BLaER1 treated with 17β-estradiol and CSF1 and Interleukin-3, amounts not matched to agents 10 nM and 100 nM (cell line): Measurements from ENCODE around the gene LRRC73.

Source experiments
- H3K27ac ChIP-seq, 11 experiments: shearing (Covaris generic); formaldehyde crosslinking; 2 replicates each; pipeline ENCODE4 v1.8.1; 2022
- H3K27me3 ChIP-seq, 11 experiments: shearing (Covaris generic); formaldehyde crosslinking; 2 replicates each; pipeline ENCODE4 v1.8.1; 2022
- H3K36me3 ChIP-seq, 11 experiments: shearing (Covaris generic); formaldehyde crosslinking; 2 replicates each; pipeline ENCODE4 v1.8.1; 2022
- H3K4me1 ChIP-seq, 10 experiments: shearing (Covaris generic); formaldehyde crosslinking; 2 replicates each; pipeline ENCODE4 v1.8.1; 2022
- H3K4me2 ChIP-seq, 11 experiments: shearing (Covaris generic); formaldehyde crosslinking; 2 replicates each; pipeline ENCODE4 v1.8.1; 2022
- H3K4me3 ChIP-seq, 10 experiments: shearing (Covaris generic); formaldehyde crosslinking; 2 replicates each; pipeline ENCODE4 v1.8.1; 2022
- H3K9ac ChIP-seq, 11 experiments: shearing (Covaris generic); formaldehyde crosslinking; 2 replicates each; pipeline ENCODE4 v1.8.1; 2022
- H3K9me3 ChIP-seq, 11 experiments: shearing (Covaris generic); formaldehyde crosslinking; replicated peaks in 1 of 11; 2 replicates each; pipeline ENCODE4 v1.8.1; 2022
- H4K20me1 ChIP-seq, 11 experiments: shearing (Covaris generic); formaldehyde crosslinking; 2 replicates each; pipeline ENCODE4 v1.8.1; 2022
- Cebpa-rat ChIP-seq, 11 experiments: shearing (Covaris generic); IDR thresholded peaks; 2 replicates each; pipeline ENCODE4 v1.8.1; 2022

Gene LRRC73

DNA sequence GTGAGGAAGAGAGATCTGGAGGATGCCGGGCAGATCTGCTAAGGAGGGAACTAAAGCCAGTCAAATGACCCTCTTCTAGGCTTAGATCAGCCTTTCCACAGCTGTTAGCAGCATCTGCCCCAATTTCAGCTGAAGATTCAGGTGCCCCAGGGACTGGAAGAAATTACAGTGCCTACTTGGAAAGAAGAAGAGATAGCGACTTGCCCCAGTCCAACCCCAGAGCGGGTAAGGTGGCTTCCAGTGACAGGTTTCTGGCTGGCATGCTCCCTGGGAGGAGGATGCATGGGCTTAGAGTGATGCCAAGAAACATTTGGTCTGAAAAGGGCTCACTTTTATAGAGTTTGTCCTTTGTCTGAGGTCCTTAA lies 32.2 kb downstream of the LRRC73 start:
- Histone ChIP-seq H4K20me1 (peaks cover 0 to 30% (median 12%) of the 10 kb centered on the region in 11 experiments; a peak in 15 of 22 replicates), H3K27ac (peak overlapping the region; percentile 68 to 87 (median 80))
- no peak for TF ChIP-seq Cebpa-rat (IDR thresholded peaks at IDR 0.05)

GRCh38 chr6:43477235-43478007 lies 32.7 kb downstream of the LRRC73 start, which contains the start of gene TJAP1:
TJAP1 (plus strand) TSS chr6:43477570; CDS start chr6:43499002, 21,432 bp downstream.
- peak within 1 kb of the TSS; percentile 80 to 93 (median 86) for H3K9ac ChIP-seq
- peak within 1 kb of the TSS; percentile 68 to 87 (median 80) for H3K27ac ChIP-seq
- peaks cover 0 to 24% (median 9%) of the 10 kb centered on the region in 11 experiments; a peak in 13 of 22 replicates for H4K20me1 ChIP-seq
- peaks cover 0 to 18% (median 5%) of the 10 kb centered on the region in 11 experiments; a peak in 6 of 22 replicates for H3K36me3 ChIP-seq
- H3K27me3 ChIP-seq = no peaks in the 10 kb centered on the region
- peak within 1 kb of the TSS; percentile 88 to 98 (median 95) for H3K4me2 ChIP-seq
- H3K4me1 ChIP-seq = peaks cover 28 to 50% (median 37%) of the 10 kb centered on the region in 10 experiments
- H3K9me3 ChIP-seq = no peaks in the 10 kb centered on the region
- H3K4me3 ChIP-seq = peak within 1 kb of the TSS; percentile 61 to 80 (median 71)
- TF ChIP-seq Cebpa-rat (IDR thresholded peaks at IDR 0.05) = no peak

More for the DNA sequence above, 32.2 kb downstream of the LRRC73 start:
- peak overlapping the region; percentile 80 to 93 (median 86) for H3K9ac ChIP-seq
- H3K9me3 ChIP-seq = no peaks in the 10 kb centered on the region
- H3K4me1 ChIP-seq = peaks cover 28 to 50% (median 37%) of the 10 kb centered on the region in 10 experiments
- peak overlapping the region; percentile 61 to 80 (median 71) for H3K4me3 ChIP-seq
- H3K4me2 ChIP-seq = peak overlapping the region; percentile 88 to 98 (median 95)
- H3K27me3 ChIP-seq = no peaks in the 10 kb centered on the region
- H3K36me3 ChIP-seq = peaks cover 0 to 21% (median 7%) of the 10 kb centered on the region in 11 experiments; a peak in 10 of 22 replicates

DNA sequence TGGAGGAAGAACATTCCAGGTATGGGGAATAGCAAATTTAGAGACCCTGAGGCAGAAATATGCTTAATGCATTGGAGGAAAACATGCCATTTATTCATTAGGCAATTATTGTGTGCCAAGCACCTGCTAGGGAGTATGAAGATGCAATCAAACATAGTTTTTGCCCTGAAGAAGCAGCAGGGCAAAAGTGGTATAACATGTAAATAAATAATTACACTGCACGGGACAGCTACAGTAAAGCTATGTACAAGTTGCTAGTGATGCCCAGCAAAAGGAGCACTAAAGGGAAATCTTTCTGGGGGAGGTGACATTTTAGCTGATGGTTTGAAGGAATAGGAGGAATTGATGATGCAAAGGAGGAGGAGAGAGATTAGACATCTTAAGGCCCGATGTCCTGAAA lies 33.4 kb downstream of the LRRC73 start:
- H3K4me3 ChIP-seq = peak overlapping the region; percentile 61 to 80 (median 71)
- no peaks in the 10 kb centered on the region for H3K27me3 ChIP-seq
- H3K9ac ChIP-seq = peak overlapping the region; percentile 80 to 93 (median 86); a peak in 20 of 22 replicates
- H3K4me2 ChIP-seq = peak overlapping the region; percentile 77 to 98 (median 95)
- H3K27ac ChIP-seq = peak overlapping the region in 6 of 11 experiments; percentile 37 to 87 (median 80); a peak in 7 of 22 replicates
- H4K20me1 ChIP-seq = peaks cover 0 to 19% (median 4%) of the 10 kb centered on the region in 11 experiments; a peak in 11 of 22 replicates
- TF ChIP-seq Cebpa-rat (IDR thresholded peaks at IDR 0.05) = no peak
- peaks cover 28 to 47% (median 37%) of the 10 kb centered on the region in 10 experiments for H3K4me1 ChIP-seq
- H3K9me3 ChIP-seq = no peaks in the 10 kb centered on the region
- peaks cover 0 to 15% (median 4%) of the 10 kb centered on the region in 11 experiments; a peak in 3 of 22 replicates for H3K36me3 ChIP-seq

- no peaks in the 10 kb centered on the region for H3K9me3 ChIP-seq
- peaks cover 0 to 15% (median 3%) of the 10 kb centered on the region in 11 experiments; a peak in 3 of 22 replicates for H3K36me3 ChIP-seq
- H3K4me1 ChIP-seq = peaks cover 27 to 38% (median 34%) of the 10 kb centered on the region in 10 experiments
- no peak overlapping the region for H3K27ac ChIP-seq
- TF ChIP-seq Cebpa-rat (IDR thresholded peaks at IDR 0.05) = no peak
- no peak overlapping the region for H3K4me3 ChIP-seq
- H3K9ac ChIP-seq = no peak overlapping the region
- no peaks in the 10 kb centered on the region for H3K27me3 ChIP-seq
- H3K4me2 ChIP-seq = no peak overlapping the region
- H4K20me1 ChIP-seq = peaks cover 0 to 7% (median 0%) of the 10 kb centered on the region in 11 experiments; a peak in 6 of 22 replicates
Measured at GRCh38 chr6:43475516-43475915, 34.6 kb downstream of the LRRC73 start.

DNA sequence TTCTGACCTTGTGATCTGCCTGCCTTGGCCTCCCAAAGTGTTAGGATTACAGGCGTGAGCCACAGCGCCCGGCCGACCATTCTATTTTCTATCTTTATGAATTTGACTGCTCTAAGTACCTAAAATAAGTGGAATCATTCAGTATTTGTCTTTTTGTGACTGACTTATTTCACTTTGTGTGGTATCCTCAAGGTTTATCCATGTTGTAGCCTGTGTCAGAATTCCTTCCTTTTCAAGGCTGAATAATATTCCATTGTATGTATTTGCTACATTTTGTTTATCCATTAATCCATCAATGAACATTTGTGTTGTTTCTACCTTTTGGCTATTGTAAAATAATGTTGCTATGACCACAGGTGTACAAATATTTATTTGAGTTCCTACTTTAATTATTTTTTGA lies 37.6 kb downstream of the LRRC73 start:
- Histone ChIP-seq H3K27ac (no peak overlapping the region), H3K4me2 (no peak overlapping the region), H3K36me3 (no peaks in the 10 kb centered on the region), H3K4me3 (no peak overlapping the region), H3K4me1 (peaks cover 0 to 10% (median 7%) of the 10 kb centered on the region in 10 experiments; a peak in 14 of 20 replicates), H3K9me3 (no peaks in the 10 kb centered on the region), H3K9ac (no peak overlapping the region), H3K27me3 (no peaks in the 10 kb centered on the region), H4K20me1 (no peaks in the 10 kb centered on the region)
- TF ChIP-seq Cebpa-rat (IDR thresholded peaks at IDR 0.05) = no peak

- TF ChIP-seq Cebpa-rat (IDR thresholded peaks at IDR 0.05) = no peak
- no peak overlapping the region for H3K4me2 ChIP-seq
- no peaks in the 10 kb centered on the region for H3K27me3 ChIP-seq
- no peaks in the 10 kb centered on the region for H3K36me3 ChIP-seq
- H3K27ac ChIP-seq = no peak overlapping the region
- H3K4me1 ChIP-seq = peaks cover 0 to 2% (median 0%) of the 10 kb centered on the region in 10 experiments; a peak in 3 of 20 replicates
- H3K9ac ChIP-seq = no peak overlapping the region
- no peaks in the 10 kb centered on the region for H3K9me3 ChIP-seq
- H3K4me3 ChIP-seq = no peak overlapping the region
- no peaks in the 10 kb centered on the region for H4K20me1 ChIP-seq
Measured at GRCh38 chr6:43471399-43471798, 38.7 kb downstream of the LRRC73 start.

DNA sequence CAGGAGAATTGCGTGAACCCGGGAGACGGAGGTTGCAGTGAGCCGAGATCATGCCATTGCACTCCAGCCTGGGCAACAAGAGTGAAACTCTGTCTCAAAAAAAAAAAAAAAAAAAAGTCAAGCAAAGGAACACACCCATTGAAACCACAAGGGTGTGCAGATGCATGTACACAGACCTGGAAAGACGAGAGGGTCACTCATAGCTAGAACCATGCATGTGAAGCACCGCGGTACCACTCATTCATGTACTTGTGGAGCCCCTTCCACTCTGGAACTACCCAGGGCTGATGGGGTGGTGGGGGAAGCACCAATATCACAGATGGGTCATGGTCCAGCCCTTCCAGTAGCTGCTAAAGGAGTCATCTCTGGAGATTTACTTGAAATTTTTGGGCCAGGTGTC lies 40.2 kb downstream of the LRRC73 start:
- H3K9me3 ChIP-seq = no peaks in the 10 kb centered on the region
- H3K27me3 ChIP-seq = no peaks in the 10 kb centered on the region
- H3K4me3 ChIP-seq = no peak overlapping the region
- H3K4me2 ChIP-seq = no peak overlapping the region
- no peaks in the 10 kb centered on the region for H3K36me3 ChIP-seq
- no peak overlapping the region for H3K9ac ChIP-seq
- no peak for TF ChIP-seq Cebpa-rat (IDR thresholded peaks at IDR 0.05)
- H3K4me1 ChIP-seq = peaks cover 0 to 6% (median 0%) of the 10 kb centered on the region in 10 experiments; a peak in 5 of 20 replicates
- H4K20me1 ChIP-seq = no peaks in the 10 kb centered on the region
- no peak overlapping the region for H3K27ac ChIP-seq

DNA sequence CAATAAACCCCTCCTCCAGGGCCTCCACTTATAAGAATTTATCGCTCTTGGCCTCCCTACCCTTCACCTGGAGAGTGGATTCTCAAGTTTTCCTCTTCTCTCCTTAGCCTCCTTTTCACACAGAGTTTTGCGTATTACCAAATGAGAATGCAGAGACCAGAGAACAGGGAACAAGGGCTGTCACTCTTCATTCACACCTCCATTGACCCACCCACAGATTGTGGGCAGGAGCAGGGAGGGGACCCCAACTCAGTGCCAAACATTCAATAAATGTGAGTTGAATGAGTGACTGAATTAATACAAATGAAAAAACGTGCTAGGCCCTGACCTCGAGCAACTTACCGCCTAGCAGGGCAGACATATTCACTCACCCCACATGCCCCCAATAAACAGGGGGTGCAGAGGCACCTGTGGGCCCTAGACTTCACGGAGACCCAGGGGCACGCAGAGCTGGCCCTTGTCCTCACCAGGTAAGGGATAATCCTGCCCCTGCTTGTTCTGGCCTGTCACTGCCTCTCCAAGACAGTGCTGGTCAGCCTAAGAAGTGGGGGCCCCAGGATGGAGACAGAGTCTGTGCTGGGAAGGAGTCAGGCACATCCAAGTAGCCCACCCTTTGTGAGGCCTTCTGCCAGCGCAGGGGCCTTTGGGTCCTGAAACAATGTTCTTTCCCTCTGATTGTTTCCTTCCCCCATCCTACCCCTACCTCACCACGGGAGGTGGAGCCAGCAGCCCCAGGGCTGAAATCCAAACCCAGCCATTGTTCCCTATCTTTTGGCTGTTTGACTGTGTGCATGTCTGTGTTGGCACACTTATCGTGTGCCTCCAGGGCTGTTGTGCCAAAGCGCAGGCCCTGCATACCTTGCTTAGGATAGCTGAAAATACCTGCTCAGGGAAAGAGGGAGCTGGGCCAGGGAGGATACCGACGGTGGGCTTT lies 41.1 kb downstream of the LRRC73 start:
- peaks cover 0 to 6% (median 0%) of the 10 kb centered on the region in 10 experiments; a peak in 5 of 20 replicates for H3K4me1 ChIP-seq
- no peaks in the 10 kb centered on the region for H3K27me3 ChIP-seq
- H3K9me3 ChIP-seq = no peaks in the 10 kb centered on the region
- H3K4me2 ChIP-seq = no peak overlapping the region
- no peak overlapping the region for H3K9ac ChIP-seq
- H3K4me3 ChIP-seq = no peak overlapping the region
- H4K20me1 ChIP-seq = no peaks in the 10 kb centered on the region
- H3K36me3 ChIP-seq = no peaks in the 10 kb centered on the region
- TF ChIP-seq Cebpa-rat (IDR thresholded peaks at IDR 0.05) = no peak
- H3K27ac ChIP-seq = no peak overlapping the region
